Neuronal stem cell (in vitro differentiated cells): ENCODE data around the gene SUGCT.

ENCODE experiments used
- DNase-seq: peaks from one replicate; pipeline ENCODE4 v3.0.0-alpha.2; 2013; ENCODE audit warnings: low spot score
- H2AFZ ChIP-seq: one replicate; pipeline ENCODE4 v1.6.1; 2013; ENCODE audit warnings: mild to moderate bottlenecking, low read length, inconsistent platforms
- H2AK5ac ChIP-seq: 2 replicates; pipeline ENCODE4 v1.6.1; 2013; ENCODE audit warnings: low read depth, mild to moderate bottlenecking, inconsistent platforms, low read length, moderate library complexity, mixed read lengths
- H2BK120ac ChIP-seq: 2 replicates; pipeline ENCODE4 v1.6.1; 2013; ENCODE audit warnings: low read depth, mild to moderate bottlenecking, inconsistent platforms, low read length, moderate library complexity, mixed read lengths
- H2BK12ac ChIP-seq: one replicate; pipeline ENCODE4 v1.6.1; 2013; ENCODE audit warnings: low read length, inconsistent platforms
- H2BK15ac ChIP-seq: 2 replicates; pipeline ENCODE4 v1.6.1; 2013; ENCODE audit warnings: mild to moderate bottlenecking, low read length, inconsistent platforms, mixed read lengths
- H2BK5ac ChIP-seq: one replicate; pipeline ENCODE4 v1.6.1; 2013; ENCODE audit warnings: inconsistent platforms, mild to moderate bottlenecking, low read length, moderate library complexity
- H3K14ac ChIP-seq: one replicate; pipeline ENCODE4 v1.6.1; 2013; ENCODE audit warnings: low read length, inconsistent platforms
- H3K18ac ChIP-seq: 2 replicates; pipeline ENCODE4 v1.6.1; 2013; ENCODE audit warnings: low read length, inconsistent platforms
- H3K23ac ChIP-seq: 2 replicates; pipeline ENCODE4 v1.6.1; 2013; ENCODE audit warnings: low read depth, mild to moderate bottlenecking, mixed read lengths, low read length, inconsistent platforms; ENCODE audit not compliant: poor library complexity
- H3K27ac ChIP-seq: replicated peaks from 3 replicates; pipeline ENCODE4 v1.5.1; 2013; ENCODE audit warnings: low read length, inconsistent platforms
- H3K27me3 ChIP-seq, 3 experiments: 2 replicates each; pipeline ENCODE4 v1.6.1; 2013; ENCODE audit warnings: low read length in 3 of 3, mild to moderate bottlenecking in 2 of 3, inconsistent platforms in 1 of 3, low read depth in 1 of 3, mixed read lengths in 1 of 3, moderate library complexity in 1 of 3; ENCODE audit not compliant: control insufficient read depth in 3 of 3, insufficient read depth in 3 of 3
- H3K36me3 ChIP-seq, 2 donors: replicated peaks in 1 of 2; 2 replicates each; pipeline ENCODE4 v1.6.1; 2013; ENCODE audit warnings: low read length in 2 of 2; ENCODE audit not compliant: control insufficient read depth in 2 of 2, insufficient read depth in 2 of 2
- H3K4ac ChIP-seq: 2 replicates; pipeline ENCODE4 v1.6.1; 2013; ENCODE audit warnings: inconsistent platforms, mild to moderate bottlenecking, low read length, moderate library complexity
- H3K4me1 ChIP-seq, 2 donors: 1 replicate in 1 of 2; 2 replicates in 1 of 2; pipeline ENCODE4 v1.6.1; 2013; ENCODE audit warnings: low read length in 2 of 2, low read depth in 1 of 2; ENCODE audit not compliant: control insufficient read depth in 2 of 2, insufficient read depth in 1 of 2
- H3K4me2 ChIP-seq: one replicate; pipeline ENCODE4 v1.6.1; 2013; ENCODE audit warnings: mild to moderate bottlenecking, low read length, inconsistent platforms; ENCODE audit not compliant: insufficient read depth, poor library complexity, severe bottlenecking
- H3K4me3 ChIP-seq, 2 donors: 2 replicates each; pipeline ENCODE4 v1.5.1; 2013; ENCODE audit warnings: low read length in 2 of 2, mild to moderate bottlenecking in 2 of 2, inconsistent platforms in 1 of 2, moderate library complexity in 1 of 2
- H3K79me1 ChIP-seq: one replicate; pipeline ENCODE4 v1.6.1; 2013; ENCODE audit warnings: low read depth, mild to moderate bottlenecking, inconsistent platforms, low read length, moderate library complexity
- H3K9ac ChIP-seq: one replicate; pipeline ENCODE4 v1.6.1; 2013; ENCODE audit warnings: mild to moderate bottlenecking, low read depth, low read length, inconsistent platforms; ENCODE audit not compliant: poor library complexity
- H3K9me3 ChIP-seq, 2 donors: replicated peaks in 1 of 2; 2 replicates each; pipeline versions ENCODE3 to v1.6.1; 2013; ENCODE audit warnings: low read length in 2 of 2, mild to moderate bottlenecking in 2 of 2, inconsistent platforms in 1 of 2, low read depth in 1 of 2, mixed read lengths in 1 of 2, moderate library complexity in 1 of 2; ENCODE audit not compliant: control insufficient read depth in 2 of 2, insufficient read depth in 1 of 2
- H4K8ac ChIP-seq: one replicate; pipeline ENCODE4 v1.6.1; 2013; ENCODE audit warnings: low read depth, mild to moderate bottlenecking, inconsistent platforms, low read length, moderate library complexity
- H4K91ac ChIP-seq: one replicate; pipeline ENCODE4 v1.6.1; 2013; ENCODE audit warnings: low read length, low read depth, mild to moderate bottlenecking, inconsistent platforms; ENCODE audit not compliant: poor library complexity
- WGBS, 2 donors: extraction: QIAGEN DNeasy Blood & Tissue Kit; methylation state at CpG; one replicate each; pipeline ENCODE4 v1.1.7; 2013; ENCODE audit warnings: missing lambda C conversion rate in 2 of 2, mixed read lengths in 1 of 2; ENCODE audit not compliant: insufficient read length in 2 of 2, insufficient replicate concordance in 1 of 2; ENCODE audit errors: extremely low coverage in 2 of 2; 5-methylcytosine and 5-hydroxymethylcytosine counted together

SUGCT gene

GRCh38 chr7:40890088-40890692, 755.4 kb downstream of the SUGCT start:
- H2BK5ac ChIP-seq: no peak overlapping the region
- H3K9ac ChIP-seq: no peak overlapping the region

GRCh38 chr7:40891232-40891631, 756.4 kb downstream of the SUGCT start:
- no peak overlapping the region for H4K91ac ChIP-seq
- H3K4me2 ChIP-seq: no peak overlapping the region
- no CpG with 5 or more reads among the region's 2 CpGs for WGBS, 2 donors
- H3K4me3 ChIP-seq: no peak overlapping the region
- no peak overlapping the region for H3K14ac ChIP-seq
- H3K4me1 ChIP-seq: no peaks in the 10 kb centered on the region
- H3K27ac ChIP-seq: no peak overlapping the region
- no peak overlapping the region for H3K4ac ChIP-seq
- no peaks in the 10 kb centered on the region for H3K79me1 ChIP-seq
- H2AFZ ChIP-seq: no peak overlapping the region
- no peak overlapping the region for H2BK120ac ChIP-seq
- no peaks in the 10 kb centered on the region for H3K27me3 ChIP-seq
- no peak overlapping the region for H4K8ac ChIP-seq
- no peak overlapping the region for H3K9ac ChIP-seq
- no peak for DNase-seq
- H3K36me3 ChIP-seq: no peaks in the 10 kb centered on the region
- no peak overlapping the region for H2BK15ac ChIP-seq
- H3K23ac ChIP-seq: no peak overlapping the region
- H2AK5ac ChIP-seq: no peak overlapping the region
- no peak overlapping the region for H2BK5ac ChIP-seq
- no peak overlapping the region for H3K18ac ChIP-seq
- no peak overlapping the region for H2BK12ac ChIP-seq
- peaks cover 2 to 10% of the 10 kb centered on the region in 2 donors for H3K9me3 ChIP-seq

More at GRCh38 chr7:40890088-40890692, 755.4 kb downstream of the SUGCT start:
- Histone ChIP-seq H3K4me1 (no peaks in the 10 kb centered on the region), H3K18ac (no peak overlapping the region), H4K91ac (no peak overlapping the region), H3K27ac (no peak overlapping the region), H3K23ac (peak overlapping the region; percentile 9), H2AK5ac (no peak overlapping the region), H3K27me3 (no peaks in the 10 kb centered on the region), H3K9me3 (peaks cover 2 to 8% of the 10 kb centered on the region in 2 donors), H2BK12ac (no peak overlapping the region), H2BK15ac (no peak overlapping the region), H4K8ac (no peak overlapping the region), H3K4ac (no peak overlapping the region), H3K36me3 (no peaks in the 10 kb centered on the region), H3K14ac (no peak overlapping the region), H3K4me2 (no peak overlapping the region), H2AFZ (no peak overlapping the region), H3K79me1 (no peaks in the 10 kb centered on the region), H2BK120ac (no peak overlapping the region), H3K4me3 (peak overlapping the region in 1 of 2 donors; percentile 19)
- DNase-seq: no peak
- no CpG with 5 or more reads among the region's 1 CpG for WGBS, 2 donors

GRCh38 chr7:40899151-40899550, 764.3 kb downstream of the SUGCT start:
- Histone ChIP-seq H3K18ac (no peak overlapping the region), H3K4me1 (peaks cover 0 to 2% of the 10 kb centered on the region in 2 donors), H3K14ac (no peak overlapping the region), H2BK5ac (no peak overlapping the region), H2BK120ac (no peak overlapping the region), H2BK15ac (no peak overlapping the region), H3K4ac (no peak overlapping the region), H2AK5ac (no peak overlapping the region), H2BK12ac (no peak overlapping the region), H3K9ac (no peak overlapping the region), H3K27me3 (no peaks in the 10 kb centered on the region), H3K9me3 (peaks cover 1 to 8% of the 10 kb centered on the region in 2 donors), H4K91ac (no peak overlapping the region), H3K27ac (no peak overlapping the region), H3K4me3 (no peak overlapping the region), H3K23ac (no peak overlapping the region), H3K79me1 (no peaks in the 10 kb centered on the region), H3K36me3 (no peaks in the 10 kb centered on the region), H3K4me2 (no peak overlapping the region), H4K8ac (no peak overlapping the region), H2AFZ (no peak overlapping the region)
- no peak for DNase-seq
- WGBS, 2 donors: no CpG with 5 or more reads among the region's 15 CpGs

- Histone ChIP-seq H2AK5ac (no peak overlapping the region), H3K4me1 (peaks cover 0 to 2% of the 10 kb centered on the region in 2 donors), H3K27me3 (no peaks in the 10 kb centered on the region), H2AFZ (no peak overlapping the region), H3K9ac (no peak overlapping the region), H3K23ac (no peak overlapping the region), H3K18ac (no peak overlapping the region), H3K4ac (no peak overlapping the region), H2BK120ac (no peak overlapping the region), H3K27ac (no peak overlapping the region), H3K79me1 (no peaks in the 10 kb centered on the region), H3K36me3 (no peaks in the 10 kb centered on the region), H2BK12ac (no peak overlapping the region), H3K4me2 (no peak overlapping the region), H3K9me3 (peaks cover 1 to 8% of the 10 kb centered on the region in 2 donors), H3K14ac (no peak overlapping the region), H2BK15ac (no peak overlapping the region), H3K4me3 (no peak overlapping the region), H2BK5ac (no peak overlapping the region), H4K8ac (no peak overlapping the region), H4K91ac (no peak overlapping the region)
- WGBS, 2 donors: no CpG with 5 or more reads among the region's 16 CpGs
- no peak for DNase-seq
Observed at GRCh38 chr7:40899636-40900507, 765.1 kb downstream of the SUGCT start.
